ENCODE results near the gene NKAIN4. TPM values are rescaled to one million over a fixed set of nuclear protein-coding genes. Genes with fewer than 3 reads are reported as not detected.

The NKAIN4 gene
- total RNA-seq, 3 donors from 2014 or later, result not detected

- DNase-seq, result no peak
- H3K4me1 Mint-ChIP-seq (ENCODE audit: low read depth), result peaks cover 14% of the 10 kb centered on the region
- peaks cover 6% of the 10 kb centered on the region for H3K36me3 Mint-ChIP-seq (ENCODE audit: insufficient read depth)
- ATAC-seq, result no peak
- peaks cover 6% of the 10 kb centered on the region for H3K27me3 Mint-ChIP-seq (ENCODE audit: low read depth)
- no peaks in the 10 kb centered on the region for H3K9me3 Mint-ChIP-seq
- H3K4me3 Mint-ChIP-seq, result no peak overlapping the region
These were observed 34.8 kb downstream of the NKAIN4 start for GRCh38 chr20:63219447-63219821.

GRCh38 chr20:63218701-63219446 is 35.4 kb downstream of the NKAIN4 start:
- ATAC-seq (no peak), DNase-seq (no peak)
- peaks cover 12% of the 10 kb centered on the region for H3K36me3 Mint-ChIP-seq (ENCODE audit: insufficient read depth)
- no peak overlapping the region for H3K4me3 Mint-ChIP-seq
- no peaks in the 10 kb centered on the region for H3K9me3 Mint-ChIP-seq
- H3K4me1 Mint-ChIP-seq (ENCODE audit: low read depth), result peaks cover 20% of the 10 kb centered on the region
- H3K27me3 Mint-ChIP-seq (ENCODE audit: low read depth), result peaks cover 6% of the 10 kb centered on the region

- Mint-ChIP-seq H3K4me3 (no peak overlapping the region), H3K27me3 (ENCODE audit: low read depth) (peaks cover 6% of the 10 kb centered on the region), H3K36me3 (ENCODE audit: insufficient read depth) (peaks cover 20% of the 10 kb centered on the region), H3K9me3 (no peaks in the 10 kb centered on the region), H3K4me1 (ENCODE audit: low read depth) (peaks cover 30% of the 10 kb centered on the region)
- DNase-seq (no peak), ATAC-seq (no peak)
These were observed 36.6 kb downstream of the NKAIN4 start for GRCh38 chr20:63217706-63218105.

GRCh38 chr20:63216849-63217471 is 37.3 kb downstream of the NKAIN4 start:
- Mint-ChIP-seq H3K36me3 (ENCODE audit: insufficient read depth) (peaks cover 25% of the 10 kb centered on the region), H3K4me3 (peak overlapping the region; percentile 82), H3K27me3 (ENCODE audit: low read depth) (peaks cover 6% of the 10 kb centered on the region), H3K9me3 (no peaks in the 10 kb centered on the region), H3K4me1 (ENCODE audit: low read depth) (peaks cover 38% of the 10 kb centered on the region)
- DNase-seq (no peak), ATAC-seq (no peak)

- DNase-seq (peak; percentile 93), ATAC-seq (peak; percentile 93 to 94)
- Mint-ChIP-seq H3K4me1 (ENCODE audit: low read depth) (peaks cover 43% of the 10 kb centered on the region), H3K9me3 (no peaks in the 10 kb centered on the region), H3K27me3 (ENCODE audit: low read depth) (peaks cover 6% of the 10 kb centered on the region), H3K36me3 (ENCODE audit: insufficient read depth) (peaks cover 28% of the 10 kb centered on the region), H3K4me3 (peak within 1 kb of the TSS; percentile 97)
These were observed 38.0 kb downstream of the NKAIN4 start, which contains the start of gene YTHDF1 for GRCh38 chr20:63216041-63216848. Gene YTHDF1 (minus strand): TSS chr20:63216131. CDS start chr20:63215892, 239 bp downstream.

GRCh38 chr20:63215101-63216040 is 38.9 kb downstream of the NKAIN4 start:
- Mint-ChIP-seq H3K36me3 (ENCODE audit: insufficient read depth) (peaks cover 28% of the 10 kb centered on the region), H3K9me3 (no peaks in the 10 kb centered on the region), H3K27me3 (ENCODE audit: low read depth) (peaks cover 6% of the 10 kb centered on the region), H3K4me3 (peak overlapping the region; percentile 97), H3K4me1 (ENCODE audit: low read depth) (peaks cover 48% of the 10 kb centered on the region)
- no peak for DNase-seq
- peak; percentile 4 to 8 for ATAC-seq

GRCh38 chr20:63214514-63214913 is 39.7 kb downstream of the NKAIN4 start:
- Mint-ChIP-seq H3K9me3 (no peaks in the 10 kb centered on the region), H3K36me3 (ENCODE audit: insufficient read depth) (peaks cover 28% of the 10 kb centered on the region)

GRCh38 chr20:63212792-63213191 is 41.5 kb downstream of the NKAIN4 start:
- Mint-ChIP-seq H3K4me3 (peak overlapping the region; percentile 40), H3K27me3 (ENCODE audit: low read depth) (no peaks in the 10 kb centered on the region), H3K36me3 (ENCODE audit: insufficient read depth) (peaks cover 31% of the 10 kb centered on the region), H3K9me3 (no peaks in the 10 kb centered on the region), H3K4me1 (ENCODE audit: low read depth) (peaks cover 58% of the 10 kb centered on the region)
- ATAC-seq (no peak), DNase-seq (no peak)

More at GRCh38 chr20:63214514-63214913, 39.7 kb downstream of the NKAIN4 start:
- H3K27me3 Mint-ChIP-seq (ENCODE audit: low read depth), result no peaks in the 10 kb centered on the region
- ATAC-seq (no peak), DNase-seq (no peak)
- peaks cover 53% of the 10 kb centered on the region for H3K4me1 Mint-ChIP-seq (ENCODE audit: low read depth)
- H3K4me3 Mint-ChIP-seq, result peak overlapping the region; percentile 97

- ATAC-seq (no peak), DNase-seq (no peak)
- H3K27me3 Mint-ChIP-seq (ENCODE audit: low read depth), result no peaks in the 10 kb centered on the region
- peak overlapping the region; percentile 28 for H3K4me3 Mint-ChIP-seq
- H3K36me3 Mint-ChIP-seq (ENCODE audit: insufficient read depth), result peaks cover 33% of the 10 kb centered on the region
- no peaks in the 10 kb centered on the region for H3K9me3 Mint-ChIP-seq
- H3K4me1 Mint-ChIP-seq (ENCODE audit: low read depth), result peaks cover 58% of the 10 kb centered on the region
These were observed 41.9 kb downstream of the NKAIN4 start for GRCh38 chr20:63212393-63212730.

- no peak for ATAC-seq
- H3K36me3 Mint-ChIP-seq (ENCODE audit: insufficient read depth), result peaks cover 41% of the 10 kb centered on the region
These were observed 44.2 kb downstream of the NKAIN4 start for GRCh38 chr20:63210011-63210605.

GRCh38 chr20:63208346-63208909 is 45.8 kb downstream of the NKAIN4 start:
- Mint-ChIP-seq H3K4me1 (ENCODE audit: low read depth) (peaks cover 34% of the 10 kb centered on the region), H3K4me3 (no peak overlapping the region), H3K9me3 (no peaks in the 10 kb centered on the region), H3K27me3 (ENCODE audit: low read depth) (no peaks in the 10 kb centered on the region), H3K36me3 (ENCODE audit: insufficient read depth) (peaks cover 30% of the 10 kb centered on the region)
- ATAC-seq (no peak), DNase-seq (no peak)

More at GRCh38 chr20:63210011-63210605, 44.2 kb downstream of the NKAIN4 start:
- Mint-ChIP-seq H3K9me3 (no peaks in the 10 kb centered on the region), H3K4me1 (ENCODE audit: low read depth) (peaks cover 50% of the 10 kb centered on the region), H3K27me3 (ENCODE audit: low read depth) (no peaks in the 10 kb centered on the region), H3K4me3 (no peak overlapping the region)
- no peak for DNase-seq

GRCh38 chr20:63206878-63207277 is 47.4 kb downstream of the NKAIN4 start:
- no peak for ATAC-seq

GRCh38 chr20:63205896-63206295 is 48.4 kb downstream of the NKAIN4 start:
- peaks cover 22% of the 10 kb centered on the region for H3K4me1 Mint-ChIP-seq (ENCODE audit: low read depth)
- ATAC-seq, result no peak
- DNase-seq, result no peak
- H3K4me3 Mint-ChIP-seq, result no peak overlapping the region
- H3K36me3 Mint-ChIP-seq (ENCODE audit: insufficient read depth), result peaks cover 31% of the 10 kb centered on the region
- H3K9me3 Mint-ChIP-seq, result no peaks in the 10 kb centered on the region
- no peaks in the 10 kb centered on the region for H3K27me3 Mint-ChIP-seq (ENCODE audit: low read depth)

More at GRCh38 chr20:63206878-63207277, 47.4 kb downstream of the NKAIN4 start:
- H3K36me3 Mint-ChIP-seq (ENCODE audit: insufficient read depth), result peaks cover 28% of the 10 kb centered on the region
- peaks cover 19% of the 10 kb centered on the region for H3K4me1 Mint-ChIP-seq (ENCODE audit: low read depth)
- no peaks in the 10 kb centered on the region for H3K9me3 Mint-ChIP-seq
- no peak overlapping the region for H3K4me3 Mint-ChIP-seq
- H3K27me3 Mint-ChIP-seq (ENCODE audit: low read depth), result no peaks in the 10 kb centered on the region
- no peak for DNase-seq
